ENCODE data around the gene KCNQ2. TPM values are rescaled to one million over a fixed set of nuclear protein-coding genes. Genes with fewer than 3 reads are reported as not detected.
A peak's percentile ranks its signal among the peaks of the same experiment; 100 is the strongest.

Gene KCNQ2
- total RNA-seq, 2 donors from 2014 or later, result 0.19 to 0.27 TPM

DNA sequence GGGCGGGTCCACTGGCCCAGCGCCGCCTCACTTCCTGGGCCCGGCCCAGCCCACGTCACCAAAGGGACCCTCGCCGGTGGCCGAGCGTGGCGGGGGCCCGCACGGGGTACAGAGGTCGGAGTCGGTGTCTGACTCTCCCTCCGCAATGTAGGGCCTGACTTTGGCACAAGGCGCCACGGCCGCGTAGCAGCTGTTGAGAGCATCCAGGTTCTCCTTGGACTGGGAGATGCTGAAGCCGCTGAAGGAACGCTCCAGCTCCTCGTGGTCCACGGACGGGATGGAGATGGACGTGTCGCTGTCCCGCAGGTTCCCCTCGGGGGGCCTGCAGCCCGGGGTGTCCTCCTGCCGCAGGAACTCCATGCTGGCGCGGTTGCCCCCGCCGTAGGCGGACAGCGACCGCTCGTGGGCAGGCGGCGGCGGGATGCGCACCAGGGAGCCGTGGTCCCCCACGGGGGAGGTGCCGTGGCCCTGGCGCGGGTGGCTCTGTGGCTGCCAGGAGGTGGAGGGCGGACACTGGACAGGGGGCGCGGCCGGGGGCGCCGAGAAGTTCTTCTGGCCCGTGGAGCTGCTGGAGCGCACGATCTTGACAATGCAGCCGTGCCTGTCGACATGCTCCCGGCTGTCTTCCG lies 65.7 kb downstream of the KCNQ2 start:
- Histone ChIP-seq H3K27me3 (no peaks in the 10 kb centered on the region), H3K4me3 (no peak overlapping the region), H3K9ac (ENCODE audit: low read depth in 2 of 2, low read length in 2 of 2) (no peak overlapping the region), H3K36me3 (no peaks in the 10 kb centered on the region), H3K4me1 (no peaks in the 10 kb centered on the region), H3K9me3 (no peaks in the 10 kb centered on the region), H3K27ac (no peak overlapping the region)
- intact Hi-C loops (cut with DNase I), result no loop called here
- DNase-seq, result no peak
- no peak for TF ChIP-seq CTCF (IDR thresholded peaks at IDR 0.05)

GRCh38 chr20:63406011-63406410 lies 66.4 kb downstream of the KCNQ2 start:
- DNase-seq, result no peak

GRCh38 chr20:63405102-63405730 lies 67.2 kb downstream of the KCNQ2 start:
- Histone ChIP-seq H3K27me3 (no peaks in the 10 kb centered on the region), H3K9me3 (no peaks in the 10 kb centered on the region), H3K4me3 (no peak overlapping the region), H3K36me3 (no peaks in the 10 kb centered on the region), H3K9ac (ENCODE audit: low read depth in 2 of 2, low read length in 2 of 2) (no peak overlapping the region), H3K4me1 (no peaks in the 10 kb centered on the region), H3K27ac (no peak overlapping the region)
- TF ChIP-seq CTCF (IDR thresholded peaks at IDR 0.05), result no peak
- intact Hi-C loops (cut with DNase I), result no loop called here
- no peak for DNase-seq

More at GRCh38 chr20:63406011-63406410, 66.4 kb downstream of the KCNQ2 start:
- Histone ChIP-seq H3K36me3 (no peaks in the 10 kb centered on the region), H3K9me3 (no peaks in the 10 kb centered on the region), H3K9ac (ENCODE audit: low read depth in 2 of 2, low read length in 2 of 2) (no peak overlapping the region), H3K4me1 (no peaks in the 10 kb centered on the region), H3K4me3 (no peak overlapping the region), H3K27ac (no peak overlapping the region), H3K27me3 (no peaks in the 10 kb centered on the region)
- intact Hi-C loops (cut with DNase I), result no loop called here
- no peak for TF ChIP-seq CTCF (IDR thresholded peaks at IDR 0.05)

- intact Hi-C loops (cut with DNase I), result no loop called here
- H3K27me3 ChIP-seq, result no peaks in the 10 kb centered on the region
- peak; percentile 34 for DNase-seq
- no peak overlapping the region for H3K27ac ChIP-seq
- no peak overlapping the region for H3K9ac ChIP-seq (ENCODE audit: low read depth in 2 of 2, low read length in 2 of 2)
- H3K36me3 ChIP-seq, result no peaks in the 10 kb centered on the region
- no peak for TF ChIP-seq CTCF (IDR thresholded peaks at IDR 0.05)
- H3K4me1 ChIP-seq, result no peaks in the 10 kb centered on the region
- no peaks in the 10 kb centered on the region for H3K9me3 ChIP-seq
- no peak overlapping the region for H3K4me3 ChIP-seq
These were observed 68.0 kb downstream of the KCNQ2 start for GRCh38 chr20:63404129-63405085.

DNA sequence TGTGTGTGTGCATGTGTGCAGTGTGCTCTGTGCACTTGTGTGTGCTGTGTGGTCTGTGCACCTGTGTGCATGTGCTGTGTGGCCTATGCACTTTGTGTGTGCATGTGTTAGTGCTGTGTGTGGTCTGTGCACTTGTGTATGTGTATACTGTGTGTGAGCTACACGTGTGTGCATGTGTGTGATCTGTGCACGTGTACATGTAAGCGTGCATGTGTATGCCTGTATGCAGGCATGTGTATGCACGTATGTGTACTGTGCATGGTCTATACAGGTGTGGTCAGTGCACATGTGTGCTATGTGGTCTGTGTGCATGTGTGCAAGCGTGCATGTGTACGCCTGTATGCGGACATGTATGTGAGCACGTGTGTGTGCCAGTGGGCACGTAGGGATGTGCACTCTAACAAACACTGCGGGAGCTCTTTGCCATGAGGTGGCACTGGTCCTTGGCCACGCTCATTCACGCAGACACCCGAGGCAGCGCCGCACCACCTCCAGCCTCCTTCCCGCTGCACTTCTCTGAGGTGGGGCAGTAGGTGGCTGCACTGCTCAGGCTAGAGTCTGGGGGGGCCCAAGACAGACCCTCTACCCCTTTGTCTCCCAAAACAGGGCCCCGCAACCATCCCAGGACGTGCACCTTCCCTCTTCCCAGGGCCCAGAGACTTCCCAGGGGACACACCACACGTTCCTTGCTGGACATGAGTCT lies 68.9 kb downstream of the KCNQ2 start:
- no peaks in the 10 kb centered on the region for H3K4me1 ChIP-seq
- no peaks in the 10 kb centered on the region for H3K36me3 ChIP-seq
- no peak overlapping the region for H3K27ac ChIP-seq
- no peak for TF ChIP-seq CTCF (IDR thresholded peaks at IDR 0.05)
- no peak for DNase-seq
- H3K9me3 ChIP-seq, result no peaks in the 10 kb centered on the region
- intact Hi-C loops (cut with DNase I), result no loop called here
- no peak overlapping the region for H3K9ac ChIP-seq (ENCODE audit: low read depth in 2 of 2, low read length in 2 of 2)
- no peak overlapping the region for H3K4me3 ChIP-seq
- no peaks in the 10 kb centered on the region for H3K27me3 ChIP-seq
